Uterus (tissue), 2 donors: Measurements from ENCODE around the gene AFG1L.

ENCODE experiments used
- CTCF ChIP-seq, 4 experiments: fragments of 200-600 bp in 2 of 4; fragments of 450-650 bp in 2 of 4; sonication (generic) in 2 of 4; IDR thresholded peaks; one replicate each; pipeline ENCODE4 v1.5.1; 2016 to 2019; ENCODE audit warnings: antibody characterized with exemption in 4 of 4, mild to moderate bottlenecking in 2 of 4, moderate library complexity in 1 of 4
- POLR2A ChIP-seq, 2 donors: fragments of 450-650 bp; IDR thresholded peaks; one replicate each; pipeline ENCODE4 v1.6.1; 2016; ENCODE audit warnings: antibody characterized with exemption in 2 of 2, mild to moderate bottlenecking in 1 of 2, moderate library complexity in 1 of 2

GRCh38 chr6:108286366-108286765, 8.5 kb upstream of the AFG1L start:
- TF ChIP-seq CTCF (IDR thresholded peaks at IDR 0.05) (no peak), POLR2A (IDR thresholded peaks at IDR 0.05) (no peak)
